MM.1S (cell line): ENCODE data around the gene CFHR2.

ENCODE experiments used
- DNase-seq: peaks from one replicate; pipeline ENCODE4 v3.0.0-alpha.2; 2015
- H2AFZ ChIP-seq: fragments of 300-600 bp; sonication (generic); 2 replicates; pipeline ENCODE4 v1.6.0; 2016; ENCODE audit warnings: antibody characterized with exemption, low read length
- H3F3A ChIP-seq: fragments of 300-600 bp; sonication (generic); 2 replicates; pipeline ENCODE4 v1.6.1; 2016; ENCODE audit warnings: mild to moderate bottlenecking, antibody characterized with exemption, low read length, moderate library complexity, mixed read lengths; ENCODE audit not compliant: insufficient read depth
- H3K27ac ChIP-seq: fragments of 300-600 bp; sonication (generic); 2 replicates; pipeline ENCODE4 v1.5.1; 2016; ENCODE audit warnings: mild to moderate bottlenecking, low read length
- H3K27me3 ChIP-seq: fragments of 300-600 bp; sonication (generic); replicated peaks from 2 replicates; pipeline ENCODE4 v1.6.0; 2016; ENCODE audit warnings: low read length; ENCODE audit not compliant: insufficient read depth
- H3K36me3 ChIP-seq: fragments of 300-600 bp; sonication (generic); replicated peaks from 2 replicates; pipeline ENCODE4 v1.6.1; 2016; ENCODE audit warnings: mild to moderate bottlenecking, low read length, mixed read lengths; ENCODE audit not compliant: insufficient read depth
- H3K4me1 ChIP-seq: fragments of 300-600 bp; sonication (generic); 2 replicates; pipeline ENCODE4 v1.6.1; 2016; ENCODE audit warnings: low read length, mixed read lengths
- H3K4me2 ChIP-seq: fragments of 300-600 bp; sonication (generic); 2 replicates; pipeline ENCODE4 v1.6.0; 2016; ENCODE audit warnings: low read depth, low read length
- H3K4me3 ChIP-seq: fragments of 300-600 bp; sonication (generic); 2 replicates; pipeline ENCODE4 v1.5.1; 2016; ENCODE audit warnings: low read length, mixed read lengths
- H3K79me2 ChIP-seq: fragments of 300-600 bp; sonication (generic); 2 replicates; pipeline ENCODE4 v1.6.1; 2016; ENCODE audit warnings: mixed run types, low read length, mixed read lengths
- H3K9ac ChIP-seq: fragments of 300-600 bp; sonication (generic); 2 replicates; pipeline ENCODE4 v1.6.1; 2016; ENCODE audit warnings: low read length, mixed read lengths
- H3K9me2 ChIP-seq: fragments of 300-600 bp; sonication (generic); replicated peaks from 2 replicates; pipeline ENCODE4 v1.6.1; 2016; ENCODE audit warnings: mild to moderate bottlenecking, low read length, mixed read lengths; ENCODE audit not compliant: insufficient read depth
- H3K9me3 ChIP-seq: fragments of 300-600 bp; sonication (generic); replicated peaks from 2 replicates; pipeline ENCODE4 v1.6.1; 2016; ENCODE audit warnings: mild to moderate bottlenecking, low read length, mixed read lengths; ENCODE audit not compliant: insufficient read depth
- H4K20me1 ChIP-seq: fragments of 300-600 bp; sonication (generic); 2 replicates; pipeline ENCODE4 v1.6.1; 2016; ENCODE audit warnings: mild to moderate bottlenecking, low read length, moderate library complexity, mixed read lengths; ENCODE audit not compliant: insufficient read depth
- EZH2 ChIP-seq: fragments of 300-600 bp; sonication (generic); optimal IDR thresholded peaks from 2 replicates; pipeline ENCODE3; 2017; ENCODE audit warnings: low read depth, mild to moderate bottlenecking, antibody characterized with exemption, low read length, mixed read lengths
- EZH2phosphoT487 ChIP-seq: fragments of 300-600 bp; sonication (generic); IDR thresholded peaks from 2 replicates; pipeline ENCODE4 v1.6.1; 2018; ENCODE audit warnings: antibody characterized with exemption, low read length
- TF ChIP-seq, protein P1 (sequence below): fragments of 300-600 bp; sonication (generic); IDR thresholded peaks from 2 replicates; pipeline ENCODE4 v1.5.1; 2016; ENCODE audit warnings: antibody characterized with exemption, low read length, mixed read lengths

CFHR2 gene

DNA sequence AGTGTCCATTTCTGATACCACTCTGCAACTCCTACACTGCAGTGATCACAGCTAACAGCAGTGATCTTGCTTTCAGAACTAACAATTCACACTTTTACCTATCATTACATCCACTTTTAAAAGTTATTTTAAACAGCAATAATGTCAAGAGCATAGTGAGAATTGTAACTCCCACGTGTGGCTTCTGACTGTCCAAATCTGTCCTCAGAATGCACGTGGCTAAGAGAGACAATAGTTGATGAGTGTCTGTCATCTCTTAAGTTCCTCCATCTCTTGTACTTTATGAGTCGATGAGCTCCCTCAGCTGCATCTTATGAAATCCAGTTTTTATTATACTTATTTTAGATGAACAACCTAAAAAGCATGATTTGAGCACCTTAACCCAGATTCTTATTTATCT lies 17.3 kb downstream of the CFHR2 start:
- Histone ChIP-seq H3K9me3 (no peaks in the 10 kb centered on the region), H2AFZ (no peak overlapping the region), H4K20me1 (no peaks in the 10 kb centered on the region), H3K4me3 (no peak overlapping the region), H3K4me2 (no peak overlapping the region), H3K9me2 (no peaks in the 10 kb centered on the region), H3K36me3 (no peaks in the 10 kb centered on the region), H3K79me2 (no peaks in the 10 kb centered on the region), H3F3A (no peaks in the 10 kb centered on the region), H3K27me3 (no peaks in the 10 kb centered on the region), H3K4me1 (no peaks in the 10 kb centered on the region), H3K27ac (no peak overlapping the region), H3K9ac (no peak overlapping the region)
- DNase-seq = no peak
- TF ChIP-seq, protein P1, sequence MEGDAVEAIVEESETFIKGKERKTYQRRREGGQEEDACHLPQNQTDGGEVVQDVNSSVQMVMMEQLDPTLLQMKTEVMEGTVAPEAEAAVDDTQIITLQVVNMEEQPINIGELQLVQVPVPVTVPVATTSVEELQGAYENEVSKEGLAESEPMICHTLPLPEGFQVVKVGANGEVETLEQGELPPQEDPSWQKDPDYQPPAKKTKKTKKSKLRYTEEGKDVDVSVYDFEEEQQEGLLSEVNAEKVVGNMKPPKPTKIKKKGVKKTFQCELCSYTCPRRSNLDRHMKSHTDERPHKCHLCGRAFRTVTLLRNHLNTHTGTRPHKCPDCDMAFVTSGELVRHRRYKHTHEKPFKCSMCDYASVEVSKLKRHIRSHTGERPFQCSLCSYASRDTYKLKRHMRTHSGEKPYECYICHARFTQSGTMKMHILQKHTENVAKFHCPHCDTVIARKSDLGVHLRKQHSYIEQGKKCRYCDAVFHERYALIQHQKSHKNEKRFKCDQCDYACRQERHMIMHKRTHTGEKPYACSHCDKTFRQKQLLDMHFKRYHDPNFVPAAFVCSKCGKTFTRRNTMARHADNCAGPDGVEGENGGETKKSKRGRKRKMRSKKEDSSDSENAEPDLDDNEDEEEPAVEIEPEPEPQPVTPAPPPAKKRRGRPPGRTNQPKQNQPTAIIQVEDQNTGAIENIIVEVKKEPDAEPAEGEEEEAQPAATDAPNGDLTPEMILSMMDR = no peak

DNA sequence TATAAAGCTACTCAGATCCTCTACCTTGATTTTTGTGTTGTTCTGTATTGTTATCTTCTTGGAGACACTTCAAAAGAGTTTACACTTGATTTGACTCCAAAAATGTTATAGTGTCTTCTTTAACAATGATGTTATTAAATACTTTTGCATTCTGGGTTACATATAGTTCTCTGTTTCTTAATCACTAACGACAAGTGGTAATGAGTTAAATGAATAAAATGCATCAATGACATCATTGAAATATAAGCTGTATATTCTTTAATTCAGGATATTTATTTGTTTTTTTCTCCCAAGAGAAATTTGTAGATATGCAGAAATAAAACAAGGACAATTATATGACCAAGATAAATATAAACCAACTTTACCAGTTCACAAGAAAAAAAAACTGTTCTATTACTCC lies 26.6 kb downstream of the CFHR2 start:
- Histone ChIP-seq H3K4me3 (no peak overlapping the region), H3K27me3 (no peaks in the 10 kb centered on the region), H3K4me2 (no peak overlapping the region), H3K9me3 (no peaks in the 10 kb centered on the region), H3K4me1 (no peaks in the 10 kb centered on the region), H2AFZ (no peak overlapping the region), H3K9ac (no peak overlapping the region), H3F3A (no peaks in the 10 kb centered on the region), H3K36me3 (no peaks in the 10 kb centered on the region), H3K9me2 (no peaks in the 10 kb centered on the region), H3K79me2 (no peaks in the 10 kb centered on the region), H4K20me1 (no peaks in the 10 kb centered on the region), H3K27ac (no peak overlapping the region)
- DNase-seq = no peak
- no peak for TF ChIP-seq EZH2phosphoT487
- TF ChIP-seq, protein P1 = no peak
- TF ChIP-seq EZH2 = no peak

DNA sequence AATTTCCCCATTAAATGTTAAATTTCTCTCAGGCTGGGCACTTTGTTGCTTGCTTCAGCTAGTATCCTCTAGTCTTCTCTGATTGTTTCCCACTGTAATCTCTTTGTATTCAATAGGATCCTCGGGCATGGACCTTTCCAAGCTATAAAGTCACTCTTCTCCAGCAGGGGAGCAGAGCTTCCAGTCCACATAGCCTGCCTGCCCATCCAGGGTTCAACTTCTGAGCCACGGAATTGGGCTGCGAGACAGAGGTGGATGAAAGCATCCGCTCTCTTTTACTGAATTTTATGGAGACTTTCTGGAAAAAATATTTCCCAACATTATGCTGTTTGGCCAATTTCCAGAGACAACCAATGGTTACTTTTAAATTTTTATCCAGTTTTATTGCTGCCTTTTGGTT lies 32.7 kb downstream of the CFHR2 start:
- no peaks in the 10 kb centered on the region for H3K27me3 ChIP-seq
- H3K4me1 ChIP-seq = no peaks in the 10 kb centered on the region
- H3K27ac ChIP-seq = no peak overlapping the region
- no peak for DNase-seq
- no peaks in the 10 kb centered on the region for H3K79me2 ChIP-seq
- H2AFZ ChIP-seq = no peak overlapping the region
- H4K20me1 ChIP-seq = no peaks in the 10 kb centered on the region
- no peaks in the 10 kb centered on the region for H3K36me3 ChIP-seq
- TF ChIP-seq EZH2 (no peak), EZH2phosphoT487 (no peak)
- TF ChIP-seq, protein P1 = no peak
- H3K4me3 ChIP-seq = no peak overlapping the region
- H3F3A ChIP-seq = no peaks in the 10 kb centered on the region
- H3K9me2 ChIP-seq = no peaks in the 10 kb centered on the region
- no peaks in the 10 kb centered on the region for H3K9me3 ChIP-seq
- no peak overlapping the region for H3K9ac ChIP-seq
- no peak overlapping the region for H3K4me2 ChIP-seq
